ENCODE data around the gene RAP2C.

- TF ChIP-seq CTCF (IDR thresholded peaks at IDR 0.05) (no peak), POLR2A (IDR thresholded peaks at IDR 0.05) (no peak), POLR2AphosphoS5 (IDR thresholded peaks at IDR 0.05) (no peak), EP300 (IDR thresholded peaks at IDR 0.05; ENCODE audit: low read depth) (no peak)
Observed at GRCh38 chrX:132206259-132206658, 13.0 kb downstream of the RAP2C start.

Data from transverse colon (tissue), 4 donors.